DND-41 (cell line): Measurements from ENCODE around the gene DCAF11.

ENCODE experiments used
- EZH2 ChIP-seq: IDR thresholded peaks from 3 replicates; pipeline ENCODE4 v1.6.1; 2012; ENCODE audit warnings: borderline replicate concordance, low read depth, mild to moderate bottlenecking, moderate library complexity, low read length, inconsistent platforms; ENCODE audit not compliant: severe bottlenecking
- TF ChIP-seq, protein P1 (sequence below): IDR thresholded peaks from 2 replicates; pipeline ENCODE4 v1.5.1; 2012; ENCODE audit warnings: borderline replicate concordance, low read length, moderate library complexity, mild to moderate bottlenecking; ENCODE audit not compliant: poor library complexity, severe bottlenecking; ENCODE audit errors: extremely low read depth

DNA sequence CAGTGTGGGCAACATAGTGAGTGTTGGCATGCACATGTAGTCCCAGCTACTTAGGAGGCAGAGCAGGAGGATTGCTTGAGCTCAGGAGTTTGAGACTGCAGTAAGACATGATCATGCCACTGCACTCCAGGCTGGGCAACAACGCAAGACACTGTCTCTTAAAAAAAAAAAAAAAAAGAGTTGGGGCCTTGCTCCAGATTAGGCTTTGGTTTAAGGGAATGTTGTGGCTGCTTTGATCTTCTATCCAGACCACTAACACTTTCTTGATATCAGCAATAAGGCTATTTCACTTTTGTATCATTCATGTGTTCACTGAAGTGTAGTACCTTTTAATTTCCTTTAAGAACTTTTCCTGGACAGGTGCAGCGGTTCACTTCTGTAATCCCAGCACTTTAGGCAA, 13.1 kb downstream of the DCAF11 start:
- TF ChIP-seq, protein P1, sequence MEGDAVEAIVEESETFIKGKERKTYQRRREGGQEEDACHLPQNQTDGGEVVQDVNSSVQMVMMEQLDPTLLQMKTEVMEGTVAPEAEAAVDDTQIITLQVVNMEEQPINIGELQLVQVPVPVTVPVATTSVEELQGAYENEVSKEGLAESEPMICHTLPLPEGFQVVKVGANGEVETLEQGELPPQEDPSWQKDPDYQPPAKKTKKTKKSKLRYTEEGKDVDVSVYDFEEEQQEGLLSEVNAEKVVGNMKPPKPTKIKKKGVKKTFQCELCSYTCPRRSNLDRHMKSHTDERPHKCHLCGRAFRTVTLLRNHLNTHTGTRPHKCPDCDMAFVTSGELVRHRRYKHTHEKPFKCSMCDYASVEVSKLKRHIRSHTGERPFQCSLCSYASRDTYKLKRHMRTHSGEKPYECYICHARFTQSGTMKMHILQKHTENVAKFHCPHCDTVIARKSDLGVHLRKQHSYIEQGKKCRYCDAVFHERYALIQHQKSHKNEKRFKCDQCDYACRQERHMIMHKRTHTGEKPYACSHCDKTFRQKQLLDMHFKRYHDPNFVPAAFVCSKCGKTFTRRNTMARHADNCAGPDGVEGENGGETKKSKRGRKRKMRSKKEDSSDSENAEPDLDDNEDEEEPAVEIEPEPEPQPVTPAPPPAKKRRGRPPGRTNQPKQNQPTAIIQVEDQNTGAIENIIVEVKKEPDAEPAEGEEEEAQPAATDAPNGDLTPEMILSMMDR, result no peak
- TF ChIP-seq EZH2, result no peak
